NCI-H1417 (cell line): ENCODE data around the gene TIE1.

Experiments used
- DNase-seq, 3 experiments: peaks; one replicate each; lab custom pipeline; 2025; lab: John Stamatoyannopoulos, UW

Gene TIE1

GRCh38 chr1:43274125-43274803 is 26.5 kb upstream of the TIE1 start:
- peak; percentile 9 to 35 (median 20) for DNase-seq

DNA sequence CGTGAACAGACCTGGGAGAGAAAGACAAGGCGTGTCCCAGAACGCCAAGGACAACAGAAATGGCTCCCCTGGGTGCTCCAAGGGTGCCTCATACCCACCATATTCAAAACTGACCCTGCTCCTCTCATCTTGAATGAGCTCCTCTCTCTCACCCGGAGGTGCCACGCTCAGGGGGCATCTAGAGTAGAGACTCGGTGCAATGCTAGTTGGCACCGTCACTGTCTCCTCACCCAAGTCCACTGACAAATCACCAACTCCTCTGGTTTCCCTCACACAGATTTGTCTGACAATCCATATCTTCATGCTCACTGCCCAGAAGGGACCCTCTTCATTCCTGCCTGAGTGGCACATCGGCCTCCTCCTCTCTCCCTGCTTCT is 26.0 kb upstream of the TIE1 start:
- DNase-seq: no peak

- DNase-seq: no peak
Observed at GRCh38 chr1:43275826-43276620, 24.8 kb upstream of the TIE1 start.

DNA sequence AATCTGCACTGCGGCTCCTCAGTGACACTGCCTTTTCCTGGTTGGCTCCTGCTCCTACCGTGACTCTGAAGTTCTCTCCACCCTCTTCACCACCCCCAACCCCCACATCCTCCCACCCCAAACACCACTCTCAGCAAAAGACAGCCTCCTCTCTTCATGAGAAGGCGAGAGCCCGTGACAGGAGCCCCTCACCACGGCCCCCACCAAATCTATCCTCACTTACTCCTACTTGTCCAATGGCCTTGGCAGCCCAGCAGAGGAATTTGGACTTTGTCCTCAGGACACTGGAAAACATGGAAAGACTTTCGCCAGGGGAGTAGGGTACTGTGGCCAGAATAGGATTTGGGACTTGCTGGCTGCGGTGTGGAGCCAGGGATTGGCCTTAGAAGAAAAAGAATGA is 24.1 kb upstream of the TIE1 start:
- DNase-seq: no peak

DNA sequence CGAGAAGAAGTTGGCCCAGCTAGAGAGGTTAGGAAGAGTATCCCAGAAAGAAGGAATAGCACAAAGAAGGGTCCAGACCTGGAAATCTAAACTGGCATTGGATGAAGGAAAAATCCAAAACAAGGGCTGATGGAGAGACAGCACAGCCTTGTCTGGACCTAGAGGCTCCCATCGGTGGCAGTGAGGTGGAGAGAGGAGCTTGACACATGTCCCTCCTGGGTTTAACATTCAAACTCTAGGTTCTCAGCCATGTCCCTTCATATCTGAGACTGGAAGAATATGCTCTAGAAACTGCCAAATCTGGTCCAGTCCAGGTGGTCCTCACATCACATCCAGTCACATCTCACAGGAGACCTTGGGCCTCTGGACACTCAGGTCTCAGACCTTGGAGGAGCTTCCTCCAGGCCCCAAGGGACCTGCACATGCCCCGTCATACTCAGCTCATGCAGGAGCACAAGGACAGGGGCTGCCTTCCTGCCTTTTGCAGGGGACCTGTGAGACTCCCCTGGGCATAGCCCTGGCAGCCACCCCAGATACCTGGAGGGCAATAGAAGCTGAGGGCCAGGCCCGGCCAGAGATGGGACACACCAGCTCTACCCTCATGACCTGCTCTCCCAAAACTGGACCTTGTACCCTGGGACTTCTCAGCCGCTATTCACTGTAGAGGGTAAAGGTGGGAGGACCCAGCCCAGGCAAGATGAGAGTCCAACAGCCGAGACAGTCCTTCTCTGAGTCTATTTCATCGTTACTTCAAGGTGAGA is 23.5 kb upstream of the TIE1 start:
- no peak for DNase-seq

- no peak for DNase-seq
Observed at GRCh38 chr1:43279161-43279560, 21.6 kb upstream of the TIE1 start.

- no peak for DNase-seq
Observed at GRCh38 chr1:43279666-43280065, 21.1 kb upstream of the TIE1 start.

GRCh38 chr1:43280692-43281091 is 20.1 kb upstream of the TIE1 start:
- no peak for DNase-seq

DNA sequence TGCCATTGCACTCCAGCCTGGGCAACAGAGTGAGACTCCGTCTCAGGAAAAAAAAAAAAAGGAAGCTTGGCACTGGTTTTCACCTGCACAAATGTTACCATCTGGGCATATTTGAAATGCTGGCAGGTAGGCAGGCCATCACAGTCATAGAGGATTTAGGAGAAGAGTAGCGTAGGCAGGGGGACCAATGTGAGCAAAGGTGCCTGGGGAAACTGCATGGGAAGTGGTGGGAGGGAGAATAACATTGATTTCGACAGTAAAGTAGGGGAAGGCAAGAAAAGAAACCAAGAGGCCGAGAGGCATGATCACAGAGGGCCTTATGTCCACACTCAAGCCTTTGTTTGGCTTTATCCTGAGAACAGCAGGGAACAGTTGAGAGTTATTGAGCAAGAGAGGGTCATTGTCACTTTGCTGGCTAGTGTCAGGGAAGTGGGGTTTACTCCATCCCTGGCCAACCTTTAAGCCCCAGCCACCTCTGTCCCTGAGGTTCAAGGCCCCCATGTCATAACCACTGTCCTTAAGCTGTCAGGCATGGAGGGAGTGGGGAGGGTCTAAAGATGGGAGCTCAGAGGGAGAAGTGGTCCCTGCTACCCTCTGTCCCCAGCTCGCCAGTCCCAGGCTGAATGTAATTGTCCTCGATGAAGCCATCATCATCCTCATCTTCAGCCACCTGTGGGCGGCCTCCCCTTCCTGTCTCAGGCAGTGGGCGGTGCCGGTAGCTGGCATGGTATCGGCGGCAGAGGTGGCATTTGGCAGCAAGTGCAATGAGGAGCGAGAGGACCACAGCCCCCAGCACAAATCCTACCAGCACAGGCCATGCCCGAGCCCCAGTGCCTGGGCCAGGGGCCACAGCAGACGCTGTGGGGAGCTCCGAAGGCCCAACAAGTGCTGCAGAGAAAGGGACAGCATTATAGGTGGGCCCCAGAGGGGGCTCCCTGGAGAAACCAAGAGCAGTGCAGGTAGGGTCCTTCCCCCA is 18.3 kb upstream of the TIE1 start:
- peak in 1 of 3 experiments; percentile 4 for DNase-seq

GRCh38 chr1:43284065-43284464 is 16.7 kb upstream of the TIE1 start:
- no peak for DNase-seq

DNA sequence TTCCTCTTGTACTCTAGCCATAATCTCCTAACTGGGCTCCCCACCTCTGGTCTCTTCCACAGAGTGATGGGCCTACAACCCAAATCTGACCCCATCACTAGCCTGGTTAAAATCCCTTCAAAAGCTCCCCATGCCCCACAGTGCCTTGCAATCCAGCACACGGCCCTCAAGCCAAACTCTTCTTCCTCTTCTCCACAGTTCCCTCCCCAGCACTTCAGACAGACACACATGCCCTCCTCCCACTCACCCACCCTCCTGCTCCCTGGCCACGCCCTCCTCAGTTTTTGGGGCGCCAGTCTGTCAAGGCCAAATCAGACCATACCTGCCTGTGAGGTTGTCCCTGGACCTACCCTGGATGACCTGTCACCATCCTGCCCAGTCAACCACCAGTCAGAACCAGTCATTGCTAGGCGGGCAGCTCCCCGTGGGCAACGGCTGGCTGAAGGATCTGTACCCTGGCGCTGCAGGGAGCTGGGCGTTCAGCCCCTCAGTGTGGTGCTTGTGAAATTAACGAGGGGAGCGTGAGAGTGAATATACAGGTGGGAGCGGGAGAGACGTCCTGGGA is 16.2 kb upstream of the TIE1 start:
- no peak for DNase-seq

GRCh38 chr1:43285269-43285990 is 15.4 kb upstream of the TIE1 start, which contains the start of gene C1orf210:
Gene C1orf210 (minus strand): TSS chr1:43285581. CDS start chr1:43283270, 2,311 bp downstream.
- DNase-seq: peak; percentile 73 to 84 (median 79)

DNA sequence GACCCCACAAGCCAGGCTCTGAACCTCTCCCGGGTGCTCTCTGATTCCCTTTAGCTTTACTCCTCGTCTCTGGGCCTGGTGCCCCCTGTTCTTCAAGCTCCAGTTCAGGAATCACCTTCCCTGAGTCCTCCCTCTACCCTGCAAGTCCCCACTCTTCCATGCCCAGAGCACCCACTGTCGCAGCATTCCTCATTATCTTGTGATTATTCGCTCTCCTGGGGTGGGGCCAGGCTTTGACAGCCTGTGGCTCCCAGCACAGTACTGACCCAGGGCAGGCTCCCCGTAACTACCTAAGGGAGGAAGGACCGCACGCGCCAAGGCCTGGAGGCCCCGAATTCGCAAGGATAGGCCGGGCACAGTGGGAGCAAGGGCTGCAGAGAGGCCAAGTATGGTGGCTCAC is 14.7 kb upstream of the TIE1 start:
- DNase-seq: no peak

DNA sequence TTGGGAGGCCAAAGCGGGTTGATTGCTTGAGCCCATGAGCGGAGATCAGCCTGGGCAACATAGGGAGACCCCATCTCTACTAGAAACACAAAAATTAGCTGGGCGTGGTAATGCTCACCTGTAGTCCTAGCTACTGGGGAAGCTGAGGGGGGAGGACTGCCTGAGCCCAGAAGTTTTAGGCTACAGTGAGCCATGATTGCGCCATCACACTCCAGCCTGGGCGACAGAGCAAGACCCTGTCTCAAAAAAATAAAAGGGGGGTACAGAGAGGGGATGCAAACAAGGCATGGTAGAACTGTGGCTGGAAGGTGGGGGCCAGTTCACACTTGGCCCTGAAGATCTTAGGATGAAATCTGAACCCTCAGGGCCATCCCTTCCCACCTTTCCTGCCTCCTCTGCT is 14.2 kb upstream of the TIE1 start:
- DNase-seq: no peak

DNA sequence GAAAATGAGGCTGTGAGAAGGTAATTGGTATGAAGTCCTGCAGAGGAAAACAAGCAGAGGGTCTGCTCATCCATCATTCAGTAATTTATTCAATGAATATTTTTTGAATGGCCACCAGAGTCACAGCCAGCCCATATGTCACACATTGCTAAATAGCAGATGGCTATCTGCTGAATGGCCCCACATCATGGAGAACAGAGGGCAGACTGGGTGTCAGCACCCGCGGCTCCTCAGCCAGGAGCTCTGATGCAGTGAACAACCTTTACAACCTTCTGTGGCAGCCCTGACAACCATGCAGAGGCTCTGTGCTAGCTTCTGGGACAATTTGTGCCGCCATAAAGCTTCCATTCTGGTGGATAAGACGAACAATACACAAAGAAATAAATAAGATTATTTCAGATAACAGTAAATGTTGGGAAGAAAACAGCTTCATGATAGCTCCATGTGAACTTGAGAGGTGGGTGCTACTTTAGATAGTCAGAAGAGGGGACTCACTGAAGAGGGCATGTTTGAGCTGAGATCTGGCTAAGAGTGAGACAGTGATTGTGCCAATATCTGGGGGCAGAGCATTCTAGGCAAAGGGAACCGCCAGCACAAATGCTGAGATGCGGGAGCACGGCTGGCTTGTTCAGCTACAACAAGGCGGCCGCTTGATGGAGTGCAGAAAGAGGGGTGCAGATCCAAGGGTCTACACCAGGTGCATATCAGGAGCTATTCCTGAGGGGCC is 12.6 kb upstream of the TIE1 start:
- DNase-seq: no peak

GRCh38 chr1:43288785-43289706 is 11.7 kb upstream of the TIE1 start:
- no peak for DNase-seq

DNA sequence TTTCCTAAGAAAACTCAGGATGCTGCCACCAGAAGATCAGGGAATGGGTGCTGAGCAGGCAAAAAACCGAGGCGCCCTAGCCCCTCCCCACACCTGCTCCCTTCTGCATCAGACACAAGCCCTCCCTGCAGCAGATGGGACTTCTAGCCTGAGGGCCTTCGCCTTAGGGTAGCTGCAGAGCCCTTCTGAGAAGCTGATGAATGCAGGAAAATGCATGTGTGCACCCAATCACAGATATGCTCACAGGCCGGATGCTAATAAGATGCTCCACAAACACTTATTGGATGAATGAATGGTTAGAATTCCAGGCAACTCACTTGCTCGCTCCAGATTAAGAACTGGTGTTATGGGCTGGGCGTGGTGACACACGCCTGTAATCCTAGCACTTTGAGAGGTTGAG is 8.6 kb upstream of the TIE1 start:
- no peak for DNase-seq

DNA sequence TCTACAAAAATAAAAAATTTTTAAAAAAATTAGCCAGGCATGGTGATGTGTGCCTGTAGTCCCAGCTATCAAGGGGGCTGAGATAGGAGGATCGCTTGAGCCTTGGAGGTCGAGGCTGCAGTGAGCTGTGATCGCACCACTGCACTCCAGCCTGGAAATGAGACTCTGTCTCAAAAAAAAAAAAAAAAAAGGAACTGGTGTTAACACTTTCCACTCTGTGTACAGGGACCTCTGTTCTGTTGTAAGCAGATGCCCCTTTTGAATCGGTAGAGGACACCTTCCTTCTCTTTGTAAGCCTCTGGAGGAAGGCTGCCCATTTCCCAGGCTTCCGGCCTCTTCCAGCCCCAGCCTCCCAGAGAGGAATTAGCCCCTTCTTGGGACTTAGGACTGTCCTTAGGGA is 8.1 kb upstream of the TIE1 start:
- no peak for DNase-seq

- no peak for DNase-seq
Observed at GRCh38 chr1:43293176-43293575, 7.6 kb upstream of the TIE1 start.
